MM.1S (cell line): ENCODE results near the gene ABCC1.

ENCODE experiments used
- DNase-seq: peaks from one replicate; pipeline ENCODE4 v3.0.0-alpha.2; 2015
- H2AFZ ChIP-seq: fragments of 300-600 bp; sonication (generic); 2 replicates; pipeline ENCODE4 v1.6.0; 2016; ENCODE audit warnings: antibody characterized with exemption, low read length
- H3F3A ChIP-seq: fragments of 300-600 bp; sonication (generic); 2 replicates; pipeline ENCODE4 v1.6.1; 2016; ENCODE audit warnings: mild to moderate bottlenecking, antibody characterized with exemption, low read length, moderate library complexity, mixed read lengths; ENCODE audit not compliant: insufficient read depth
- H3K27ac ChIP-seq: fragments of 300-600 bp; sonication (generic); 2 replicates; pipeline ENCODE4 v1.5.1; 2016; ENCODE audit warnings: mild to moderate bottlenecking, low read length
- H3K27me3 ChIP-seq: fragments of 300-600 bp; sonication (generic); replicated peaks from 2 replicates; pipeline ENCODE4 v1.6.0; 2016; ENCODE audit warnings: low read length; ENCODE audit not compliant: insufficient read depth
- H3K36me3 ChIP-seq: fragments of 300-600 bp; sonication (generic); replicated peaks from 2 replicates; pipeline ENCODE4 v1.6.1; 2016; ENCODE audit warnings: mild to moderate bottlenecking, low read length, mixed read lengths; ENCODE audit not compliant: insufficient read depth
- H3K4me1 ChIP-seq: fragments of 300-600 bp; sonication (generic); 2 replicates; pipeline ENCODE4 v1.6.1; 2016; ENCODE audit warnings: low read length, mixed read lengths
- H3K4me2 ChIP-seq: fragments of 300-600 bp; sonication (generic); 2 replicates; pipeline ENCODE4 v1.6.0; 2016; ENCODE audit warnings: low read depth, low read length
- H3K4me3 ChIP-seq: fragments of 300-600 bp; sonication (generic); 2 replicates; pipeline ENCODE4 v1.5.1; 2016; ENCODE audit warnings: low read length, mixed read lengths
- H3K79me2 ChIP-seq: fragments of 300-600 bp; sonication (generic); 2 replicates; pipeline ENCODE4 v1.6.1; 2016; ENCODE audit warnings: mixed run types, low read length, mixed read lengths
- H3K9ac ChIP-seq: fragments of 300-600 bp; sonication (generic); 2 replicates; pipeline ENCODE4 v1.6.1; 2016; ENCODE audit warnings: low read length, mixed read lengths
- H3K9me2 ChIP-seq: fragments of 300-600 bp; sonication (generic); replicated peaks from 2 replicates; pipeline ENCODE4 v1.6.1; 2016; ENCODE audit warnings: mild to moderate bottlenecking, low read length, mixed read lengths; ENCODE audit not compliant: insufficient read depth
- H3K9me3 ChIP-seq: fragments of 300-600 bp; sonication (generic); replicated peaks from 2 replicates; pipeline ENCODE4 v1.6.1; 2016; ENCODE audit warnings: mild to moderate bottlenecking, low read length, mixed read lengths; ENCODE audit not compliant: insufficient read depth
- H4K20me1 ChIP-seq: fragments of 300-600 bp; sonication (generic); 2 replicates; pipeline ENCODE4 v1.6.1; 2016; ENCODE audit warnings: mild to moderate bottlenecking, low read length, moderate library complexity, mixed read lengths; ENCODE audit not compliant: insufficient read depth
- EZH2 ChIP-seq: fragments of 300-600 bp; sonication (generic); optimal IDR thresholded peaks from 2 replicates; pipeline ENCODE3; 2017; ENCODE audit warnings: low read depth, mild to moderate bottlenecking, antibody characterized with exemption, low read length, mixed read lengths
- EZH2phosphoT487 ChIP-seq: fragments of 300-600 bp; sonication (generic); IDR thresholded peaks from 2 replicates; pipeline ENCODE4 v1.6.1; 2018; ENCODE audit warnings: antibody characterized with exemption, low read length
- TF ChIP-seq, protein P1 (sequence below): fragments of 300-600 bp; sonication (generic); IDR thresholded peaks from 2 replicates; pipeline ENCODE4 v1.5.1; 2016; ENCODE audit warnings: antibody characterized with exemption, low read length, mixed read lengths

ABCC1 gene

GRCh38 chr16:16168431-16168830 lies 219.0 kb downstream of the ABCC1 start:
- Histone ChIP-seq H3K27ac (no peak overlapping the region), H3K4me1 (no peaks in the 10 kb centered on the region), H3K79me2 (no peaks in the 10 kb centered on the region), H3F3A (no peaks in the 10 kb centered on the region), H3K9ac (no peak overlapping the region), H3K27me3 (no peaks in the 10 kb centered on the region), H4K20me1 (no peaks in the 10 kb centered on the region), H2AFZ (no peak overlapping the region), H3K4me3 (no peak overlapping the region), H3K36me3 (no peaks in the 10 kb centered on the region), H3K9me2 (no peaks in the 10 kb centered on the region), H3K4me2 (no peak overlapping the region), H3K9me3 (no peaks in the 10 kb centered on the region)
- TF ChIP-seq EZH2phosphoT487 (no peak), EZH2 (no peak)
- TF ChIP-seq, protein P1, sequence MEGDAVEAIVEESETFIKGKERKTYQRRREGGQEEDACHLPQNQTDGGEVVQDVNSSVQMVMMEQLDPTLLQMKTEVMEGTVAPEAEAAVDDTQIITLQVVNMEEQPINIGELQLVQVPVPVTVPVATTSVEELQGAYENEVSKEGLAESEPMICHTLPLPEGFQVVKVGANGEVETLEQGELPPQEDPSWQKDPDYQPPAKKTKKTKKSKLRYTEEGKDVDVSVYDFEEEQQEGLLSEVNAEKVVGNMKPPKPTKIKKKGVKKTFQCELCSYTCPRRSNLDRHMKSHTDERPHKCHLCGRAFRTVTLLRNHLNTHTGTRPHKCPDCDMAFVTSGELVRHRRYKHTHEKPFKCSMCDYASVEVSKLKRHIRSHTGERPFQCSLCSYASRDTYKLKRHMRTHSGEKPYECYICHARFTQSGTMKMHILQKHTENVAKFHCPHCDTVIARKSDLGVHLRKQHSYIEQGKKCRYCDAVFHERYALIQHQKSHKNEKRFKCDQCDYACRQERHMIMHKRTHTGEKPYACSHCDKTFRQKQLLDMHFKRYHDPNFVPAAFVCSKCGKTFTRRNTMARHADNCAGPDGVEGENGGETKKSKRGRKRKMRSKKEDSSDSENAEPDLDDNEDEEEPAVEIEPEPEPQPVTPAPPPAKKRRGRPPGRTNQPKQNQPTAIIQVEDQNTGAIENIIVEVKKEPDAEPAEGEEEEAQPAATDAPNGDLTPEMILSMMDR, result no peak
- DNase-seq, result no peak

DNA sequence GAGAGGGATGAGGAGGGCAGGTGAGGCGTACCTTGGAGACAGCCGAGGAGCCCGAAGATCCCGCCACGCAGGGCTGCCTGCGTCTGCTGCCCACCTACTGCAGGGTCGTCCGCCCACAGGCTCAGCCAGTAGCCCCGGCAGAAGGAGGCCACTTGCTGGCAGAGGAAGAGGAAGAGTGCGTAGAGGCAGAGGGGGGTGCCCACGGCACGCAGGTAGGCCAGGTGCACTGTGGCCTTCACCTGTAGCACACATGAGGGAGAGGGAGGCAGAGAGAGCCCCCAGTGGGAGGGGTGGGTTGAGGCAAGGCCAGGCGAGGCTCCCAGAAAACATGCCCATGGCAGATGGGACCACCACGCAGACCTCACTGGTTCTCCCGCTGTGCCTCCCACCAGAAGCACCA lies 220.2 kb downstream of the ABCC1 start:
- no peaks in the 10 kb centered on the region for H3K9me3 ChIP-seq
- H2AFZ ChIP-seq, result no peak overlapping the region
- TF ChIP-seq EZH2phosphoT487 (no peak), EZH2 (no peak)
- TF ChIP-seq, protein P1, result no peak
- no peaks in the 10 kb centered on the region for H3F3A ChIP-seq
- H4K20me1 ChIP-seq, result no peaks in the 10 kb centered on the region
- DNase-seq, result no peak
- H3K9ac ChIP-seq, result no peak overlapping the region
- no peaks in the 10 kb centered on the region for H3K79me2 ChIP-seq
- H3K27ac ChIP-seq, result no peak overlapping the region
- no peaks in the 10 kb centered on the region for H3K27me3 ChIP-seq
- no peaks in the 10 kb centered on the region for H3K36me3 ChIP-seq
- no peaks in the 10 kb centered on the region for H3K9me2 ChIP-seq
- no peak overlapping the region for H3K4me3 ChIP-seq
- no peaks in the 10 kb centered on the region for H3K4me1 ChIP-seq
- no peak overlapping the region for H3K4me2 ChIP-seq

DNA sequence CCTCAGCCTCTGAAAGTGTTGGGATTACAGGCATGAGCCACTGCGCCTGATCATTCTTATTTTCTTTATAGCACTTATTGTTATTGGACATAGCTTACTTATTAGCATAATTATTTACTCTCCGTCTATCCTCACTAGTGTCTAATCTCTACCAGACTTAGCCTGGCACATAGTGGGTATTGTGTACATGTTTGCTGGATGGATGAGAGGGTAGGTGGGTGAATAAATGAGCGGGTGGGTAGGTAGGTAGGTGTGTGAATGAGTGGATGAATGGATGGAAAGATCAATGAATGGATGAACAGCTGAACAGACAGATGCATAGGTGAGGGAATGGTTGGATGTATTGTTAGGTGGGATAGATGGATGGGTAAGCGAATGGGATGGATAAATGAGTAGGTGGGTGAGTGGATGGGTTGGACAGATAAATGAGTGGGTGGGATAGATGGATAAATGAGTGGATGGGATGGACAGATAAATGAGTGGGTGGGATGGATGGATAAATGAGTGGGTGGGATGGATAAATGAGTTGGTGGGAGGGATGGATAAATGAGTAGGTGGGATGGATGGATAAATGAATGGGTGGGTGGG lies 222.0 kb downstream of the ABCC1 start:
- Histone ChIP-seq H3K79me2 (no peaks in the 10 kb centered on the region), H3K27ac (no peak overlapping the region), H2AFZ (no peak overlapping the region), H3K9me2 (no peaks in the 10 kb centered on the region), H3K4me1 (no peaks in the 10 kb centered on the region), H3K36me3 (no peaks in the 10 kb centered on the region), H3K27me3 (no peaks in the 10 kb centered on the region), H3K4me3 (no peak overlapping the region), H3K9me3 (no peaks in the 10 kb centered on the region), H3K9ac (no peak overlapping the region), H3K4me2 (no peak overlapping the region), H4K20me1 (no peaks in the 10 kb centered on the region), H3F3A (no peaks in the 10 kb centered on the region)
- no peak for DNase-seq
- TF ChIP-seq, protein P1, result no peak
- TF ChIP-seq EZH2phosphoT487 (no peak), EZH2 (no peak)
